Lower leg skin (tissue), 4 donors: ENCODE results near the gene NUDT9. TPM values are rescaled to one million over a fixed set of nuclear protein-coding genes. Genes with fewer than 3 reads are reported as not detected.
"Not testable (repeated sequence)": the region's sequence is repeated elsewhere in the genome, so short reads cannot be mapped to it uniquely, and the experiment has no call there.

Source experiments
- DNase-seq, 2 donors: peaks; one replicate each; pipeline ENCODE4 v3.0.0-alpha.2; 2019; ENCODE audit warnings: low spot score in 2 of 2
- H3K4me3 ChIP-seq: fragments of 200-600 bp; sonication (generic); 2 replicates; pipeline ENCODE4 v1.5.1; 2017; ENCODE audit warnings: mild to moderate bottlenecking, low read depth; ENCODE audit not compliant: poor library complexity, severe bottlenecking
- POLR2A ChIP-seq, 2 donors: fragments of 450-650 bp; IDR thresholded peaks; one replicate each; pipeline ENCODE4 v1.6.1; 2016 to 2017; ENCODE audit warnings: antibody characterized with exemption in 2 of 2, mild to moderate bottlenecking in 1 of 2, moderate library complexity in 1 of 2
- WGBS, 2 donors: methylation state at CpG; one replicate each; pipeline ENCODE4 v1.1.5; 2018; 5-methylcytosine and 5-hydroxymethylcytosine counted together
- intact Hi-C: fragments of 100-400 bp; cut with DNase I; formaldehyde crosslinking; loops from one replicate; pipeline ENCODE4 v1.15.0; 2023; ENCODE audit warnings: low total_unique reads
- total RNA-seq, 4 donors: library from RNA; depleted of rRNA; stranded (reverse); fragments of >200 nt; gene quantifications; one replicate each; pipeline ENCODE4 v1.1.0, GENCODE V29; 2016
- TF ChIP-seq, protein P1 (sequence below), 3 donors: fragments of 450-650 bp; IDR thresholded peaks; one replicate each; pipeline ENCODE4 v1.5.1; 2016; ENCODE audit warnings: antibody characterized with exemption in 3 of 3, mild to moderate bottlenecking in 3 of 3, moderate library complexity in 2 of 3

The NUDT9 gene
- total RNA-seq, 4 donors from 2014 or later, result 12.5 to 30.9 (median 21.7) TPM

DNA sequence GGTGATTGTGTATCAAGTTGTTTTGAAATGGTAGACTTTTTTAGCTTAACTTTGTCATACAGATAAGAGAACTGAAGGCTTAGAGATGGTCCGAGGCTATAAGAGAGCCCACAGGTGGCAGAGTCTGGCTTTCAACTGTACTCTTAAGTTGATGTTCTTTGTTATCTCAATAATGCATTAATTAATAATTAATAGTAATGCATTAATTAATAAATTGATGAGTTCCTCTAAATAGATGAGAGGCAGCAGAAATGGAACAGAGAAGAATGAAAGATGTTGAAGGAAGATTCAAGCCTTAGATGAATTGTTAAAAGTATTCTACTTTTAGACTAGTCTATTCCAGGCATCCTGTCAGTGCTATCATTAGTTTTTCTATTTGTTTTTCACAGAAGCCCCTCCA, 22.4 kb downstream of the NUDT9 start:
- TF ChIP-seq, protein P1, sequence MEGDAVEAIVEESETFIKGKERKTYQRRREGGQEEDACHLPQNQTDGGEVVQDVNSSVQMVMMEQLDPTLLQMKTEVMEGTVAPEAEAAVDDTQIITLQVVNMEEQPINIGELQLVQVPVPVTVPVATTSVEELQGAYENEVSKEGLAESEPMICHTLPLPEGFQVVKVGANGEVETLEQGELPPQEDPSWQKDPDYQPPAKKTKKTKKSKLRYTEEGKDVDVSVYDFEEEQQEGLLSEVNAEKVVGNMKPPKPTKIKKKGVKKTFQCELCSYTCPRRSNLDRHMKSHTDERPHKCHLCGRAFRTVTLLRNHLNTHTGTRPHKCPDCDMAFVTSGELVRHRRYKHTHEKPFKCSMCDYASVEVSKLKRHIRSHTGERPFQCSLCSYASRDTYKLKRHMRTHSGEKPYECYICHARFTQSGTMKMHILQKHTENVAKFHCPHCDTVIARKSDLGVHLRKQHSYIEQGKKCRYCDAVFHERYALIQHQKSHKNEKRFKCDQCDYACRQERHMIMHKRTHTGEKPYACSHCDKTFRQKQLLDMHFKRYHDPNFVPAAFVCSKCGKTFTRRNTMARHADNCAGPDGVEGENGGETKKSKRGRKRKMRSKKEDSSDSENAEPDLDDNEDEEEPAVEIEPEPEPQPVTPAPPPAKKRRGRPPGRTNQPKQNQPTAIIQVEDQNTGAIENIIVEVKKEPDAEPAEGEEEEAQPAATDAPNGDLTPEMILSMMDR (IDR thresholded peaks at IDR 0.05), result no peak
- no peak for TF ChIP-seq POLR2A (IDR thresholded peaks at IDR 0.05)
- H3K4me3 ChIP-seq, result no peak overlapping the region
- no peak for DNase-seq
- intact Hi-C loops, result no loop called here
- WGBS, 2 donors, result 93 to 95% methylated on average over 1 of the region's 1 CpG

DNA sequence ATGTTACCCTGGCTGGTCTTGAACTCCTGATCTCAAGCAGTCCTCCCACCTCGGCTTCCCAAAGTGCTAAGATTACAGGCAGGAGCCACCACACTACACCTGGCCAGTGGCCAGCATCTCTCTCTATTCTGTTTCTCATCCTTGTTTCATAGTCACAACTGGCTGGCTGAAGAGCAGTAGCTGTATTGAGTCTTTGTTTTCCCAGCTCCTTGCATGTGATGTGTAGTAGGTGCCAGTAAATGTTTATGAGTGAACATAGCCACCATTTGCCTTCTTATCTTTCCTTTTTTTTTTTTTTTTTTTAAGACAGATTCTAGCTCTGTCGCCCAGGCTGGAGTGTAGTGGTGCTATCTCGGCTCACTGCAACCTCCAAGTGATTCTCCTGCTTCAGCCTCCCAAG, 23.6 kb downstream of the NUDT9 start:
- no peak for DNase-seq
- TF ChIP-seq, protein P1 (IDR thresholded peaks at IDR 0.05), result no peak
- TF ChIP-seq POLR2A (IDR thresholded peaks at IDR 0.05), result no peak
- H3K4me3 ChIP-seq, result no peak overlapping the region
- intact Hi-C loops, result no loop called here
- 63 to 87% methylated on average over 3 of the region's 3 CpGs for WGBS, 2 donors

DNA sequence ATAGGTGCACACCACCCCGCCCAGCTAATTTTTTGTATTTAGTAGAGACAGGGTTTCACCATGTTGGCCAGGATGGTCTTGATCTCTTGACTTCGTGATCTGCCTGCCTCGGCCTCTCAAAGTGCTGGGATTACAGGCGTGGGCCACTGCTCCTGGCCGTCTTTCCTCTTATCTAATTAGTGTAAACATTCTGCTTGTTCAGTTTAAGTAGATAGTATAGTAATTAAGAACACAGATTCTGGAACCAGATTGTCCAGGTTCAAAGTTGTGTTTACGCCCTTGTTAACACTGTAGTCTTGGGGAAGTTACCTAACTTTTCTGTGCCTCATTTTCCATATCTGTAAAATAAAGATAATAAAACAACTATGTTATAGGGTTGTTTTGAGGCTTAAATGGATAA, 24.0 kb downstream of the NUDT9 start:
- H3K4me3 ChIP-seq, intact Hi-C loops, DNase-seq: not testable (repeated sequence)
- WGBS, 2 donors, result 83 to 88% methylated on average over 6 of the region's 6 CpGs

DNA sequence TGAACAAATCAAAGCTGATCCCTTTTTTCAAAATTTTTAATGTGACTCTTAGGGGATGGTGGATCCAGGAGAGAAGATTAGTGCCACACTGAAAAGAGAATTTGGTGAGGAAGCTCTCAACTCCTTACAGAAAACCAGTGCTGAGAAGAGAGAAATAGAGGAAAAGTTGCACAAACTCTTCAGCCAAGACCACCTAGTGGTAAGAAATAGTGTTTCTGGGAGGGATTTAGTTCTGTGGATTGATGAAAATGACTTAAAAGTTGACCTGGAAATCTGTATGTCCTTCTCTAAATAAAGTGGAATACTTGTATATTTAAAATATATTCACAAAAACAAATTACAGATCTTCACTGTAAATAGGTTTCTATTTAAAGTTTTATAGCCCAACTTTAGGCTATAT, 29.2 kb downstream of the NUDT9 start:
- TF ChIP-seq POLR2A (IDR thresholded peaks at IDR 0.05), result no peak
- TF ChIP-seq, protein P1 (IDR thresholded peaks at IDR 0.05), result no peak
- no peak overlapping the region for H3K4me3 ChIP-seq
- DNase-seq, result no peak
- intact Hi-C loops, result no loop called here

DNA sequence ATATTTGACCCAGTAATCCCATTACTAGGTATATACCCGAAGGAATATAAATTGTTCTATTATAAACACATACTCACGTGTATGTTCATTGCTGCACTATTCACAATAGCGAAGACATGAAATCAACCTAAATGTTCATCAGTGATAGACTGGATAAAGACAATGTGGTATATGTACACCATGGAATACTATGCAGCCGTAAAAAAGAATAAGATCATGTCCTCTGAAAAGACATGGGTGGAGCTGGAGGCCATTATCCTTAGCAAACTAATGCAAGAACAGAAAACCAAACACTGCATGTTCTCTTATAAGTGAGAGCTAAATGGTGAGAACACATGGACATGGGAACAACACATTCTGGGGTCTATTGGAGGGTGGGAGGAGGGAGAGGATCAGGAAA, 36.5 kb downstream of the NUDT9 start:
- 96 to 99% methylated on average over 4 of the region's 4 CpGs for WGBS, 2 donors
- DNase-seq, result no peak
- H3K4me3 ChIP-seq, result no peak overlapping the region
- intact Hi-C loops, result no loop called here
- TF ChIP-seq, protein P1 (IDR thresholded peaks at IDR 0.05), result no peak
- no peak for TF ChIP-seq POLR2A (IDR thresholded peaks at IDR 0.05)

DNA sequence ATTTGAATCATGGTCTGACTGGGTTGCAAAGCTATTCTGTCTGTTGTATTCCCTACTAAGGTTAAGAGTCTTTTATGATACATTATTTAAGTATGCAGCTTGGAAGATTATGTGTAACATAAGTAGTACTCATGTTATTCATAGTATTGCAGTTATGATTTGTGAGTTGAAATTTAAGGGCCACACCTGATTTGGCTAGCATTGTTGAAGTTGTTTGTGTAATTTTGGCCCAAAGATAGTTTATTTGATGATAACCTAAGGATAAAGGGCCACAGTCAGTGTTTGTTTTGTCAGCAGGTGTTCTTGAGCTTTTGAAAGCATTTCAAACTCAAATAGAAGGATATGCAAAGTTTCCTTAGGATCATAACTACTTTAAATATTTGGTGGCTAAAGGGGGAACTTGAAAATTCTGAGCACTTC, 38.9 kb downstream of the NUDT9 start:
- intact Hi-C loops, result loop anchor here (5.0 kb wide), 1 partner anchor 194 kb away; no protein-coding TSS in a partner anchor
- DNase-seq, result no peak
- TF ChIP-seq, protein P1 (IDR thresholded peaks at IDR 0.05), result no peak
- H3K4me3 ChIP-seq, result no peak overlapping the region
